ENCODE results near the gene CTAG1B. TPM values are rescaled to one million over a fixed set of nuclear protein-coding genes. Genes with fewer than 3 reads are reported as not detected.
"Not testable (repeated sequence)": the region's sequence is repeated elsewhere in the genome, so short reads cannot be mapped to it uniquely, and the experiment has no call there.

Gene CTAG1B
- total RNA-seq, 2 donors from 2014 or later, result not detected

DNA sequence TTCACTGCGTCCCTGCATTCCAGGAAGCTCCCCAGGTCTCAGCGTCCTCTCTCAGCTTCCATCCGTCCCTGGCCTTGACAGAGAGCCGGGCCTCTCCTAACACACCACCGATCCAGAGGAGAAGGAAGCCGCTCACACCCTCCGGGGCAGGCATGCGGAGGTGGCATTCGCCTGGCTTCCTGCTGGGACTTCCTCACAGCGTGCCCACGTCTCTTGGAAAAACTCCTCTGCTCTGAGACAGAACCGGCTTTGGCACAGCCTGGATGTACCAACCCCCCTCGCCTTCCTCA is 31.1 kb upstream of the CTAG1B start:
- DNase-seq (no peak), ATAC-seq (no peak)
- no peaks in the 10 kb centered on the region for H3K9me3 ChIP-seq (ENCODE audit: control insufficient read depth, low read length, poor library complexity, severe bottlenecking)
- Mint-ChIP-seq H3K4me3 (no peak overlapping the region), H3K36me3 (ENCODE audit: low read depth) (no peaks in the 10 kb centered on the region), H3K27ac (no peak overlapping the region), H3K27me3 (no peaks in the 10 kb centered on the region), H3K4me1 (no peaks in the 10 kb centered on the region)

DNA sequence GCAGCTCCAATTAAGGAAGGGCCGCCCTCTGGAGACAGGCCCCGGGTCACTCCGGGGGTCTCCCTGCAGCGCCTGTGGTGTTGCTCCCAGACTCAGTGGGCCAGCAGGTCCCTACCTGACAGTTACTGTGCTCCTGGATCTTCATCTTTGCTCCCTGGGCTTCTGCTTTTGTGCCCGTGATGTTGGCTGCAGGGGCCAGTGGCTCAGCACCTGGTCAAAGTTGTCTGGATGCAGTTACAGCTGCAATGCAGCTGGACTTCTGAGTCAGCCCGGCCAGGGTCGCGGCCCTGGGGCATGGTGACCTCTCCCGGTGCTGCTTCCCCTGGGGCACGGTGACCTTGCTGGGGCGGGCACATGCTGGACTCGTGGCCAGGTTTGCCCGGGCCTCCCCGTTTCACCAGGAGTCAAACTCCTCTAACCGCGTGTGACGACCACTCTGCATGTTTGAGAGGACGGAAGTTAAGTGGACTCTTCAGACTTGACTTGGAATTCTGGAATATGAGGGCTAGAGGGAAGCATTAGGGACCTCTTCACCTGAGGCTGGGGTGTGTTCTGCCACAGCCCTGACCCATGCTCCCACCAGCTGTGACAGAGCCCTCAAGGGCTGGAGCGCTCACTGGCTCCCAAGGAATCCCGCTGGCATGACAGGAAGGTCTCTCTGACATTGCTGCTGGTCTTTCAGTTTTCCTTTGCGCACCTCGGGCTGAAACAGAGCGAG is 30.6 kb upstream of the CTAG1B start:
- H3K9me3 ChIP-seq (ENCODE audit: control insufficient read depth, low read length, poor library complexity, severe bottlenecking), result no peaks in the 10 kb centered on the region
- no peak overlapping the region for H3K4me3 Mint-ChIP-seq
- DNase-seq (no peak), ATAC-seq (no peak)
- no peak overlapping the region for H3K27ac Mint-ChIP-seq
- H3K36me3 Mint-ChIP-seq (ENCODE audit: low read depth), result no peaks in the 10 kb centered on the region
- no peaks in the 10 kb centered on the region for H3K27me3 Mint-ChIP-seq
- H3K4me1 Mint-ChIP-seq, result no peaks in the 10 kb centered on the region

DNA sequence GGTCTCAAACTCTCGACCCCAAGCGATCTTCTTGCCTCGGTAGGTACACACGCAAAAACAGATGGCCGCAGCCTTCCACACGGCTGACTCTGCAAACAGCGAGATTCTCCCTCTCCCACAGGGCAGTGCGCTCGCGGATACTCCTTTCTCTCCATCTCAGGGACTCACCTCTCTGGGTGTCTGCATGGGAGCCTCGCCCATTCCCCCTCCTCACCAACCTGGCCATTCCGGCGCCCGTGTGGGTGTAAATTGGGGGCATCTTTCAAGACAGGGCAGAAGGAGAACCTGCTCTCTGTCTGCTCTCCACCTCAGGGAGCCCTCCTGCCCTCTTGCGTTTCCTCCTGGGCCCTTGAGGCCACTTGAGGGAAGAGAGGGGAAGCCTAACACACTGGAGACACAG is 29.8 kb upstream of the CTAG1B start:
- Mint-ChIP-seq H3K4me3 (no peak overlapping the region), H3K27me3 (no peaks in the 10 kb centered on the region), H3K4me1 (no peaks in the 10 kb centered on the region), H3K27ac (no peak overlapping the region), H3K36me3 (ENCODE audit: low read depth) (no peaks in the 10 kb centered on the region)
- DNase-seq (no peak), ATAC-seq (no peak)
- no peaks in the 10 kb centered on the region for H3K9me3 ChIP-seq (ENCODE audit: control insufficient read depth, low read length, poor library complexity, severe bottlenecking)

DNA sequence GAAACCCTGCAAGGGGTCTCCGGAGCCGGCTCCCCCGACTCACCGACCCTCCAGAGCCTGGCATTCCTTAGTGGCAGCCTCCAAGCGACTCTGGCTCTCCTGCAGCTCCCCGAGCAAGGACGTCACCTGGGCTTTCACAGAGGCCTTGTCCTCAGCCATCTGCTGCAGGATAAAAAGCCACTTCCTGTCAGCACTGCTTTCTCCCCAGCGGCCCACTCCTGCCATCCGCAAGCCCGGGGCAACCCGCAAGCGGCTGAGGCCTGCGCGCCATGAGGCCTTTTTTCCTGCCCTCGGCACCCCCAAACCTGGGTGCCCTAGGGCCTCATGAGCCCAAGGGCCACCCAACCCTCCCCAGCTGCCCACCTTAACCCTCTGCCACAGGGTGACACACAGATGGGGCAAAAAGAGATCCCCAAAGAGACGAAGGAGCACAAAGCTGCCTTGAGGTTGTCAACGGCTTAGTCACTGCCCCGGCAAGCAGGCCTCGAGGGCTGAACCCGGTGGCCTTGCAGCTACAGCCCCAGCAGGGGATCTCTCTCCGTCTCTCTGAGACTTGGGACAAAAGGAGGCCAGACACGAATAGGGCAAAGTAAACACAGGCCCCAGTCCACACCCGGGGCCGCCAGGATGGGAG is 26.8 kb upstream of the CTAG1B start:
- not testable (repeated sequence) for H3K27me3 Mint-ChIP-seq; H3K4me3 Mint-ChIP-seq; H3K4me1 Mint-ChIP-seq; H3K9me3 ChIP-seq (ENCODE audit: control insufficient read depth, low read length, poor library complexity, severe bottlenecking); H3K27ac Mint-ChIP-seq; H3K36me3 Mint-ChIP-seq (ENCODE audit: low read depth); DNase-seq
- ATAC-seq, result peak; percentile 77

- not testable (repeated sequence) for H3K27me3 Mint-ChIP-seq; H3K36me3 Mint-ChIP-seq (ENCODE audit: low read depth); DNase-seq; H3K4me3 Mint-ChIP-seq; ATAC-seq; H3K4me1 Mint-ChIP-seq; H3K9me3 ChIP-seq (ENCODE audit: control insufficient read depth, low read length, poor library complexity, severe bottlenecking); H3K27ac Mint-ChIP-seq
Observed at GRCh38 chrX:154643708-154644107, 24.6 kb upstream of the CTAG1B start.

GRCh38 chrX:154641740-154642139 is 22.7 kb upstream of the CTAG1B start:
- H3K9me3 ChIP-seq (ENCODE audit: control insufficient read depth, low read length, poor library complexity, severe bottlenecking); ATAC-seq; H3K27ac Mint-ChIP-seq; DNase-seq; H3K4me1 Mint-ChIP-seq; H3K4me3 Mint-ChIP-seq; H3K27me3 Mint-ChIP-seq; H3K36me3 Mint-ChIP-seq (ENCODE audit: low read depth): not testable (repeated sequence)

DNA sequence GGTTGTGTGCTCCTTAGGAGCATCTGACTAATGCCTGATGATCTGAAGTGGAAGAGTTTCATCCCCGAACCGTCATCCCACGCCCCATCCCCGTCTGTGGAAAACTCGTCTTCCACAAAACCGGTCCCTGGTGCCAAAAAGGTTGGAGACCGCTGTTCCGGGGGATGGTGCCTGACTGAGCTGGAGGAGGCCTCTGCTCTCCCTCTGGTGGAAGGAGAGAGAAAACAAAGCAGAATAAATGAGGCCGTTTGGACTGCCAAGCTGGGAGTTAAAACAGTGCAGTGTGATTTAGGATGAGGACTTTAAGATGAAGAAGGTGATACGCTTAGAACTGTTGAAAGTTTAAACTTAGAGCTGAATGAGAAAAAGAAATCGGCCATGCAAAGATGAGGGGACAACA is 14.6 kb upstream of the CTAG1B start:
- H3K4me3 Mint-ChIP-seq; H3K36me3 Mint-ChIP-seq (ENCODE audit: low read depth); H3K27ac Mint-ChIP-seq; H3K27me3 Mint-ChIP-seq; DNase-seq; H3K9me3 ChIP-seq (ENCODE audit: control insufficient read depth, low read length, poor library complexity, severe bottlenecking); ATAC-seq; H3K4me1 Mint-ChIP-seq: not testable (repeated sequence)

DNA sequence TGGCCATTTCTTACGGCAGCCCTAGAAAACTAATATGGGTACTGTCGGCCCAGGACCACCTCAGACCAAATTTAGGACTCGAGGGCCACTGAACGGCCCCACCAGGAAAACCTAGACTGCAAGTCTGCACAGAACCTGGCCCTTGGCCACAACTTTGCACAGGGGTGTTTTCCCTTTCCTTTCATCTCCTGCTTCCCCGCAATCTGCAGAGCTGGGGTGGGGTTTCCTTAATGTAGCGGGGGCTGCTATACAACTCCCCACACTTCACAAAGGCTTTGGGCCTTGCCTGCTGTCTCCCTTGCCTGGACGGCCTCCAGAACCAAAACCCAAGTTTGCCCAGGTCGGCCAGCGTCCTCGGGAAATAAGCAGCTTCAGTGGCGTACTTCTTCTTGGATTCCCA is 11.9 kb upstream of the CTAG1B start:
- H3K4me1 Mint-ChIP-seq; H3K27ac Mint-ChIP-seq; H3K27me3 Mint-ChIP-seq; H3K9me3 ChIP-seq (ENCODE audit: control insufficient read depth, low read length, poor library complexity, severe bottlenecking); ATAC-seq; H3K4me3 Mint-ChIP-seq; DNase-seq; H3K36me3 Mint-ChIP-seq (ENCODE audit: low read depth): not testable (repeated sequence)

- ATAC-seq, result peak; percentile 54
- not testable (repeated sequence) for H3K9me3 ChIP-seq (ENCODE audit: control insufficient read depth, low read length, poor library complexity, severe bottlenecking); H3K27ac Mint-ChIP-seq; H3K4me3 Mint-ChIP-seq; H3K27me3 Mint-ChIP-seq; H3K4me1 Mint-ChIP-seq; DNase-seq; H3K36me3 Mint-ChIP-seq (ENCODE audit: low read depth)
Observed at GRCh38 chrX:154628960-154629359, 9.9 kb upstream of the CTAG1B start.

GRCh38 chrX:154620767-154621414 is 1.8 kb upstream of the CTAG1B start:
- H3K4me1 Mint-ChIP-seq, ATAC-seq: not testable (repeated sequence)

GRCh38 chrX:154613586-154613985 is 5.5 kb downstream of the CTAG1B start:
- H3K4me3 Mint-ChIP-seq; DNase-seq; H3K27me3 Mint-ChIP-seq; H3K27ac Mint-ChIP-seq; H3K4me1 Mint-ChIP-seq; H3K36me3 Mint-ChIP-seq (ENCODE audit: low read depth); H3K9me3 ChIP-seq (ENCODE audit: control insufficient read depth, low read length, poor library complexity, severe bottlenecking); ATAC-seq: not testable (repeated sequence)

More at GRCh38 chrX:154620767-154621414, 1.8 kb upstream of the CTAG1B start:
- not testable (repeated sequence) for DNase-seq; H3K9me3 ChIP-seq (ENCODE audit: control insufficient read depth, low read length, poor library complexity, severe bottlenecking); H3K27me3 Mint-ChIP-seq; H3K36me3 Mint-ChIP-seq (ENCODE audit: low read depth); H3K27ac Mint-ChIP-seq; H3K4me3 Mint-ChIP-seq

GRCh38 chrX:154611146-154611545 is 7.9 kb downstream of the CTAG1B start:
- H3K27me3 Mint-ChIP-seq; ATAC-seq; H3K36me3 Mint-ChIP-seq (ENCODE audit: low read depth); H3K9me3 ChIP-seq (ENCODE audit: control insufficient read depth, low read length, poor library complexity, severe bottlenecking); H3K4me3 Mint-ChIP-seq; DNase-seq; H3K4me1 Mint-ChIP-seq; H3K27ac Mint-ChIP-seq: not testable (repeated sequence)

- H3K27ac Mint-ChIP-seq; ATAC-seq; H3K27me3 Mint-ChIP-seq; DNase-seq; H3K4me1 Mint-ChIP-seq; H3K36me3 Mint-ChIP-seq (ENCODE audit: low read depth); H3K4me3 Mint-ChIP-seq; H3K9me3 ChIP-seq (ENCODE audit: control insufficient read depth, low read length, poor library complexity, severe bottlenecking): not testable (repeated sequence)
Observed at GRCh38 chrX:154608823-154609222, 10.3 kb downstream of the CTAG1B start.

- H3K4me3 Mint-ChIP-seq; H3K9me3 ChIP-seq (ENCODE audit: control insufficient read depth, low read length, poor library complexity, severe bottlenecking); H3K27ac Mint-ChIP-seq; H3K4me1 Mint-ChIP-seq; H3K36me3 Mint-ChIP-seq (ENCODE audit: low read depth); H3K27me3 Mint-ChIP-seq; DNase-seq; ATAC-seq: not testable (repeated sequence)
Observed at GRCh38 chrX:154607976-154608375, 11.1 kb downstream of the CTAG1B start.
